OCI-LY1 (cell line): ENCODE results near the gene TMSB15B.
"Not testable (repeated sequence)": the region's sequence is repeated elsewhere in the genome, so short reads cannot be mapped to it uniquely, and the experiment has no call there.

Experiments
- EZH2 ChIP-seq: fragments of 200-600 bp; sonication (generic), shearing (Covaris generic); IDR thresholded peaks from 2 replicates; pipeline ENCODE4 v1.8.0; 2017; ENCODE audit warnings: borderline replicate concordance, mixed run types, mild to moderate bottlenecking, antibody characterized with exemption, low read length, moderate library complexity, mixed read lengths
- TF ChIP-seq, protein P1 (sequence below): fragments of 200-600 bp; sonication (generic), shearing (Covaris generic); IDR thresholded peaks from 2 replicates; pipeline ENCODE4 v1.5.1; 2017; ENCODE audit warnings: mild to moderate bottlenecking, antibody characterized with exemption, low read length, moderate library complexity, mixed read lengths

DNA sequence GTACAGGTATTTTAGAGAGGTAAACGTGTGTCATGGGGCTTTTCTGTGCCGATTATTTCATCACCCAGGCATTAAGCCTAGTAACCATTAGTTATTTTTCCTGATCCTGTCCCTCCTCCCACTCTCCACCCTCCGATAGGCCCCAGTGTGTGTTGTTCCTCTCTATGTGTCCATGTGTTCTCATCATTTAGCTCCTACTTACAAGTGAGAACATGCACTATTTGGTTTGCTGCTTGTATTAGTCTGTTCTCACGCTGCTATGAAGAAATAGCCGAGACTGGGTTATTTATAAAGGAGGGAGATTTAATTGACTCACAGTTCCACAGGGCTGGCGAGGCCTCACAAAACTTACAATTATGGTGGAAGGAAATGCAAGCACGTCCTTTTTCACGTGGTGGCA lies 53.1 kb downstream of the TMSB15B start:
- TF ChIP-seq, protein P1, sequence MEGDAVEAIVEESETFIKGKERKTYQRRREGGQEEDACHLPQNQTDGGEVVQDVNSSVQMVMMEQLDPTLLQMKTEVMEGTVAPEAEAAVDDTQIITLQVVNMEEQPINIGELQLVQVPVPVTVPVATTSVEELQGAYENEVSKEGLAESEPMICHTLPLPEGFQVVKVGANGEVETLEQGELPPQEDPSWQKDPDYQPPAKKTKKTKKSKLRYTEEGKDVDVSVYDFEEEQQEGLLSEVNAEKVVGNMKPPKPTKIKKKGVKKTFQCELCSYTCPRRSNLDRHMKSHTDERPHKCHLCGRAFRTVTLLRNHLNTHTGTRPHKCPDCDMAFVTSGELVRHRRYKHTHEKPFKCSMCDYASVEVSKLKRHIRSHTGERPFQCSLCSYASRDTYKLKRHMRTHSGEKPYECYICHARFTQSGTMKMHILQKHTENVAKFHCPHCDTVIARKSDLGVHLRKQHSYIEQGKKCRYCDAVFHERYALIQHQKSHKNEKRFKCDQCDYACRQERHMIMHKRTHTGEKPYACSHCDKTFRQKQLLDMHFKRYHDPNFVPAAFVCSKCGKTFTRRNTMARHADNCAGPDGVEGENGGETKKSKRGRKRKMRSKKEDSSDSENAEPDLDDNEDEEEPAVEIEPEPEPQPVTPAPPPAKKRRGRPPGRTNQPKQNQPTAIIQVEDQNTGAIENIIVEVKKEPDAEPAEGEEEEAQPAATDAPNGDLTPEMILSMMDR, result not testable (repeated sequence)
- TF ChIP-seq EZH2, result not testable (repeated sequence)
